ENCODE measurements around the gene BST1.

GRCh38 chr4:15704129-15704528, 1.3 kb downstream of the BST1 start:
- TF ChIP-seq SIN3A (IDR thresholded peaks at IDR 0.05; ENCODE audit: borderline replicate concordance, insufficient read depth, low read length) (no peak), POLR2AphosphoS5 (IDR thresholded peaks at IDR 0.05; ENCODE audit: low read depth, low read length) (no peak), TAF1 (IDR thresholded peaks at IDR 0.05; ENCODE audit: borderline replicate concordance, insufficient read depth, low read length) (no peak)
- TF ChIP-seq, protein P1, sequence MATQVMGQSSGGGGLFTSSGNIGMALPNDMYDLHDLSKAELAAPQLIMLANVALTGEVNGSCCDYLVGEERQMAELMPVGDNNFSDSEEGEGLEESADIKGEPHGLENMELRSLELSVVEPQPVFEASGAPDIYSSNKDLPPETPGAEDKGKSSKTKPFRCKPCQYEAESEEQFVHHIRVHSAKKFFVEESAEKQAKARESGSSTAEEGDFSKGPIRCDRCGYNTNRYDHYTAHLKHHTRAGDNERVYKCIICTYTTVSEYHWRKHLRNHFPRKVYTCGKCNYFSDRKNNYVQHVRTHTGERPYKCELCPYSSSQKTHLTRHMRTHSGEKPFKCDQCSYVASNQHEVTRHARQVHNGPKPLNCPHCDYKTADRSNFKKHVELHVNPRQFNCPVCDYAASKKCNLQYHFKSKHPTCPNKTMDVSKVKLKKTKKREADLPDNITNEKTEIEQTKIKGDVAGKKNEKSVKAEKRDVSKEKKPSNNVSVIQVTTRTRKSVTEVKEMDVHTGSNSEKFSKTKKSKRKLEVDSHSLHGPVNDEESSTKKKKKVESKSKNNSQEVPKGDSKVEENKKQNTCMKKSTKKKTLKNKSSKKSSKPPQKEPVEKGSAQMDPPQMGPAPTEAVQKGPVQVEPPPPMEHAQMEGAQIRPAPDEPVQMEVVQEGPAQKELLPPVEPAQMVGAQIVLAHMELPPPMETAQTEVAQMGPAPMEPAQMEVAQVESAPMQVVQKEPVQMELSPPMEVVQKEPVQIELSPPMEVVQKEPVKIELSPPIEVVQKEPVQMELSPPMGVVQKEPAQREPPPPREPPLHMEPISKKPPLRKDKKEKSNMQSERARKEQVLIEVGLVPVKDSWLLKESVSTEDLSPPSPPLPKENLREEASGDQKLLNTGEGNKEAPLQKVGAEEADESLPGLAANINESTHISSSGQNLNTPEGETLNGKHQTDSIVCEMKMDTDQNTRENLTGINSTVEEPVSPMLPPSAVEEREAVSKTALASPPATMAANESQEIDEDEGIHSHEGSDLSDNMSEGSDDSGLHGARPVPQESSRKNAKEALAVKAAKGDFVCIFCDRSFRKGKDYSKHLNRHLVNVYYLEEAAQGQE (IDR thresholded peaks at IDR 0.05; ENCODE audit: insufficient read depth in 1 of 2, low read depth in 2 of 2, low read length in 2 of 2), result no peak

Measured in PFSK-1 (cell line).